Bronchial epithelial cell (primary cell): ENCODE results near the gene SMDT1. TPM values are rescaled to one million over a fixed set of nuclear protein-coding genes. Genes with fewer than 3 reads are reported as not detected.

Experiments used
- DNase-seq: peaks from one replicate; pipeline ENCODE4 v3.0.0-alpha.2; 2010; ENCODE audit warnings: low read depth
- FAIRE-seq: peaks from 2 replicates; lab custom pipeline; 2011; peaks lifted over from hg19 to GRCh38; lab: Jason Lieb, UNC
- H3K27me3 ChIP-seq: 2 replicates; pipeline ENCODE4 v1.5.1; 2011; ENCODE audit warnings: low read length; ENCODE audit not compliant: control insufficient read depth, insufficient read depth
- H3K36me3 ChIP-seq: 2 replicates; pipeline ENCODE4 v1.5.1; 2011; ENCODE audit warnings: low read length; ENCODE audit not compliant: control insufficient read depth, insufficient read depth
- H3K4me3 ChIP-seq: 2 replicates; pipeline ENCODE4 v1.5.1; 2011; ENCODE audit warnings: mild to moderate bottlenecking, low read depth, low read length, control low read depth
- total RNA-seq: library from RNA; depleted of rRNA; stranded (reverse); fragments of >200 nt; gene quantifications from 2 replicates; pipeline ENCODE4 v1.2.1, GENCODE V29; 2014
- TF ChIP-seq, protein P1 (sequence below): IDR thresholded peaks from 2 replicates; pipeline ENCODE4 v1.5.1; 2011; ENCODE audit warnings: mild to moderate bottlenecking, moderate library complexity, low read length, control low read depth, inconsistent platforms; ENCODE audit not compliant: insufficient read depth, severe bottlenecking

Gene SMDT1
- total RNA-seq: 5.5 and 14.8 TPM in 2 replicates

DNA sequence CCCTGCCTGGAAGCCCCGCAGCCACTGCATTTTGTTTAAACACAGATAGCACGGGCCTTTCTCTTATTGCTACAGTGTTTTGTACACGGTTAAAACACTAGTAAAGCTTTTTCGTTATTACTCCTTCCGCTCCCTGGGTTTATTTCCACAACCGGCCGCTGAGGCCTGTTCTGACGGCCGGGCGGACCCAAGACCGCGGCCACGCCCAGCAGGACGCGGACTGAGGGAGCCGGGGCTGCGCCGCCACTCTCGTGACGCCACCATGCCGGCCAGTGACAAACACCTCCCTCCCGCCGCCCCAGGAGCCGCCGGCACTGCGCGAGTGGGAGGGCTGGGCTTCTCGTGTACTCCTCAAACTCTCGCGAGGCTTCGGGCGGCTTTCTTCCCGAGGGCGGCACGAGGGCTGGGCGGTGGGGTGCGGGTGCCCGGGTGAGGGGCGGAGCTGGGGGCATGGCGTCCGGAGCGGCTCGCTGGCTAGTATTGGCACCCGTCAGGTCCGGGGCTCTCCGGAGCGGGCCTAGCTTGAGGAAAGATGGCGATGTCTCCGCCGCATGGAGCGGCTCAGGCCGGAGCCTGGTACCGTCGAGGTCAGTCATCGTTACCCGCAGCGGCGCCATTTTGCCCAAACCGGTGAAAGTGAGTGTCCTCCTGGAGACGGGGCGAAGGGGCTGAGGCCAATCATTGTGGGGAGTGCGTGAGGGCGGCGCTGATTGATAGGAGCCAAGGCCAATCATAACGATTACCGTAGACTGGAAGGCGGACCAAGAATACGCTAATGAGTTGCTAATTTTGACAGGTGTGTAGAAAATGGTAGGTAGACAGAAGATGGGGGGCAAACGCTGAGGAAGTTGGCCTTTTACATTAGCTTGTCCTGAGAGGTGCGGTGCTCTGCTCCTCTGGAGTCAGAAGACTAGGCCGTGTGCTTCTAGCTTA lies at the start of gene SMDT1:
Gene SMDT1, plus strand, starts transcription at position 382 of the 933 bp plus-strand sequence. Its CDS starts 69 bp downstream, at position 451.
- DNase-seq (peak; percentile 94), FAIRE-seq (peak; percentile 96)
- TF ChIP-seq, protein P1, sequence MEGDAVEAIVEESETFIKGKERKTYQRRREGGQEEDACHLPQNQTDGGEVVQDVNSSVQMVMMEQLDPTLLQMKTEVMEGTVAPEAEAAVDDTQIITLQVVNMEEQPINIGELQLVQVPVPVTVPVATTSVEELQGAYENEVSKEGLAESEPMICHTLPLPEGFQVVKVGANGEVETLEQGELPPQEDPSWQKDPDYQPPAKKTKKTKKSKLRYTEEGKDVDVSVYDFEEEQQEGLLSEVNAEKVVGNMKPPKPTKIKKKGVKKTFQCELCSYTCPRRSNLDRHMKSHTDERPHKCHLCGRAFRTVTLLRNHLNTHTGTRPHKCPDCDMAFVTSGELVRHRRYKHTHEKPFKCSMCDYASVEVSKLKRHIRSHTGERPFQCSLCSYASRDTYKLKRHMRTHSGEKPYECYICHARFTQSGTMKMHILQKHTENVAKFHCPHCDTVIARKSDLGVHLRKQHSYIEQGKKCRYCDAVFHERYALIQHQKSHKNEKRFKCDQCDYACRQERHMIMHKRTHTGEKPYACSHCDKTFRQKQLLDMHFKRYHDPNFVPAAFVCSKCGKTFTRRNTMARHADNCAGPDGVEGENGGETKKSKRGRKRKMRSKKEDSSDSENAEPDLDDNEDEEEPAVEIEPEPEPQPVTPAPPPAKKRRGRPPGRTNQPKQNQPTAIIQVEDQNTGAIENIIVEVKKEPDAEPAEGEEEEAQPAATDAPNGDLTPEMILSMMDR: no peak
- Histone ChIP-seq H3K27me3 (no peaks in the 10 kb centered on the region), H3K36me3 (peaks cover 5% of the 10 kb centered on the region), H3K4me3 (peak within 1 kb of the TSS; percentile 59)

DNA sequence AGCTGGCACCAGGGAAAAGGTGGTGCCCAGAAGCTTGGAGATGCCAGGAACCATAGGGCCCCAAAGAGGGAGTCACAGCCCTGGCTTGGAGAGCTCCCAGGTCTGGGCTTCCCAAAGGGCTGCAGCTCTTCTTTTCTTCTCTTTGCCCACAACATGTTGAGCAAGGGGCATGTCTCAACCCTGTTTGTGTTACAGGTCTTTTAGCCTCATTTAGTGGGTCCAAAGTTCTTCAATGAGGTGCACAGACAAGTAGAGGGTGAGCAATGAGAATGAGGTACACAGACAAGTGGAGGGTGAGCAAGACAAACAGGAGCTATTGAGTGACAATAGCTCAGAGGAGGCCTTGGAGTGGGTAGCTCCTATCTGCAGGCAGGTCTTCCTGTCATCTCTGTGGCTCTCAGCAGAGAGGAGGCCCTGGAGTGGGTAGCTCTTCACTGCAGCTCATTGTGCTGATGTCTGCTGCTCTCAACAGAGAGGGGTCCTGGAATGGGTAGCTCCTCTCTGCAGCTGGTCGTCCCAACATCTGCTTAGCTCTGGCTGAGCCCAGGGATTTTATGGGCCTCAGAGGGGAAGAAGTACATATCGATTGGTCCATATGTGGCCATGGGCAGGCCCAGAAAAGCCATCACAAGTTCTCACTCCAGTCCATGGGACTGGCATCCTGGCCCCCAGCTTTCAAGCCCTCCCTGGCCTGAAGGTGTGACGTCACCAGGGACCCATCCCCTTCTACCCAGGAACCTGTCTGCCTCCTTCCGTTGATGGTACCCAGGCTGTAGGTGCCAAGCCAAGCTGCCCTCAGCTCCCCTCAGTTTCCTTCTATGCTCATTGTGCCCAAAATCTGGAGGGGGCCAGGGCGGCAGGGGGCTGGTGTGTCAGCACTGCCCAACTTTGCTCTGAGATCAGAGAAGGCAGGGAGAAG lies 46.0 kb upstream of the SMDT1 start:
- FAIRE-seq (peak; percentile 79), DNase-seq (no peak)
- TF ChIP-seq, protein P1: no peak
- Histone ChIP-seq H3K36me3 (no peaks in the 10 kb centered on the region), H3K27me3 (no peaks in the 10 kb centered on the region), H3K4me3 (no peak overlapping the region)

- Histone ChIP-seq H3K4me3 (no peak overlapping the region), H3K27me3 (no peaks in the 10 kb centered on the region), H3K36me3 (no peaks in the 10 kb centered on the region)
- TF ChIP-seq, protein P1: no peak
- DNase-seq: no peak
- no peak for FAIRE-seq
These were observed 44.2 kb upstream of the SMDT1 start for GRCh38 chr22:42035256-42035655.

- no peak overlapping the region for H3K4me3 ChIP-seq
- TF ChIP-seq, protein P1: no peak
- H3K36me3 ChIP-seq: no peaks in the 10 kb centered on the region
- DNase-seq (no peak), FAIRE-seq (no peak)
- no peaks in the 10 kb centered on the region for H3K27me3 ChIP-seq
These were observed 40.2 kb upstream of the SMDT1 start for GRCh38 chr22:42039271-42039670.

DNA sequence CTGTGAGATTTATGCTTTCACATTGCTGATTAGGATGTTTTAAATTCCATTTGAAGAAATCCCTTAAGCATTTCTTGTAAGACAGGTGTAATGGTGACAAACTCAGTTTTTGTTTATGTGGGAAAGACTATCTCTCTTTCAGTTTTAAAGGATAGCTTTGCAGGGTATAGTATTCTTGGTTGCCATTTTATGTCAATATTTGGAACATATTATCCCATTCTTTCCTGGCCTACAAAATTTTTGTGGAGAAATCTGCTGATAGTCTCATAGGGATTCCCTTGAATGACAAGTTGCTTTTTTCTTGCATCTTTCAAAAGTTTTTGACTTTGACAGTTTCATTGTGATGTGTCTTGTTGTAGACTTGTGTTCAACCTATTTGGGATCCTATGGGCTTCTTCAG lies 37.7 kb upstream of the SMDT1 start:
- no peaks in the 10 kb centered on the region for H3K27me3 ChIP-seq
- FAIRE-seq (no peak), DNase-seq (no peak)
- TF ChIP-seq, protein P1: no peak
- H3K36me3 ChIP-seq: no peaks in the 10 kb centered on the region
- no peak overlapping the region for H3K4me3 ChIP-seq
